Activated CD4-positive, alpha-beta T cell treated with anti-CD3 and anti-CD28 coated beads for 48 hours (primary cell): ENCODE measurements around the gene RIMS3.
A peak's percentile ranks its signal among the peaks of the same experiment; 100 is the strongest.

ENCODE experiments used
- DNase-seq: peaks from one replicate; pipeline ENCODE4 v3.0.0-alpha.2; 2020

RIMS3 gene

DNA sequence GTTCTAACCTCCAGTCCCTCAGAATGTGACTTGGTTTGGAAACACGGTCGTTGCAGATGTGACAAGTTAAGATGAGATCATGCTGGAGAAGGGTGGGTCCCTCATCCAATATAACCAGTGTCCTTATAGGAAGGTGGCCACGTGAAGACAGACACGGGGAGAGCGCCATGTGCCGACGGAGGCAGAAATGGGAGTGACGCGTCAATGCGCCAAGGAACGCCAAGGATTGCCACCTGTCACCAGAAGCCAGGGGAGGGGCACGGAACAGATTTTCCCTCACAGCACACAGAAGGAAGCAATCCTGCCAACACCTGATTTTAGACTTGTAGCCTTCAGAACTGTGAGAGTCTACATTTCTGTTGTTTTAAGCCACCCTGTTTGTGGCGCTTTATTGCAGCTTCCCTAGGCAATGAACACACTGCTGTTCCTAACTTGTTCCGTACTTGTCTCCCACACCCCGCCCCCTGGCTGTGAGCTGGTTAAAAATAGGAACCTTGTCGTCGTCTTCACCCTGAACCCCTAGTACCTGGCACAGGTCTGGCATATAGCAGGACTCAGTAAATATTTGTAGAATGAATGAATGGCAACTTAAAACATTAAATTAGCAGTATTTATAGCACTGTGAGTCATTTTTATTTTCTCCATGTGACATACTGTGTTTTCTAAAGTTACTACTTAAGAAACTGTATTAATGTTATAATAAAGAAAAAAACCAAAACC is 14.2 kb downstream of the RIMS3 start:
- DNase-seq: no peak

DNA sequence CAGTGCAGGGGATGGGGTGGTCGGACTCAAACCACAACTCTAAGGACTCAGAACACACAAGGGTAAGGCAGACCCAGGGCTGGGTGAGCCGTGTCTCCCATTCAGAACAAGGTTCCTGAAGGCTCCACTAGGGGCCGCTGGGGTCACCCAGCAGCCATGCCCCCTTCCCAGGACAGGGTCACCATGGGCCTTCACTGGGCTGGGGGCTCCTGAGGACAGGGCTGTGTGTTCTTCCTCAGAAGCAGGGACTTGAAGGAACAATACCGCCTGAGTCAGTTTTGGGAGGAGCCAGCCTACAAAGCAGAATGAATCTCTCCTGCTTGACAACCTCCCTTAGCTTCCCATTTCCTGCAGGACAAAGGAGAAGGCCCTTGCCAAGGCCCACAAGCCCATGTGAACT is 15.4 kb downstream of the RIMS3 start:
- DNase-seq: peak; percentile 37

DNA sequence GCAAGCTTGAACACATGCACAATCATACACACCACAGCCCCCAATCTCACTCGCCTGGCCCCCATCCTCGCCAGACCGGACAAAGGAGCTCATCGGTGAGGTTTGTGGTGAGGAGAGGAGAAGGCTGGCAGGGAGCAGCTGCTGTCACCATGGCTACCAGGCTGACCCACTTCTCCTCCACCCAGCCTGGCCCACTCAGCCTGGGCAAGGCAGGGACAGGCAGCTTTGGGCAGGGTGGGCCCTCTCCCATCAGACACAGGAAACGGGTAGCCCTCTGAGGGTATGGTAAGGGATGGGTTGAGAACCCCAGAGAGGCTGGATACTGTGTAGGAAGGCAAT is 15.9 kb downstream of the RIMS3 start:
- no peak for DNase-seq

DNA sequence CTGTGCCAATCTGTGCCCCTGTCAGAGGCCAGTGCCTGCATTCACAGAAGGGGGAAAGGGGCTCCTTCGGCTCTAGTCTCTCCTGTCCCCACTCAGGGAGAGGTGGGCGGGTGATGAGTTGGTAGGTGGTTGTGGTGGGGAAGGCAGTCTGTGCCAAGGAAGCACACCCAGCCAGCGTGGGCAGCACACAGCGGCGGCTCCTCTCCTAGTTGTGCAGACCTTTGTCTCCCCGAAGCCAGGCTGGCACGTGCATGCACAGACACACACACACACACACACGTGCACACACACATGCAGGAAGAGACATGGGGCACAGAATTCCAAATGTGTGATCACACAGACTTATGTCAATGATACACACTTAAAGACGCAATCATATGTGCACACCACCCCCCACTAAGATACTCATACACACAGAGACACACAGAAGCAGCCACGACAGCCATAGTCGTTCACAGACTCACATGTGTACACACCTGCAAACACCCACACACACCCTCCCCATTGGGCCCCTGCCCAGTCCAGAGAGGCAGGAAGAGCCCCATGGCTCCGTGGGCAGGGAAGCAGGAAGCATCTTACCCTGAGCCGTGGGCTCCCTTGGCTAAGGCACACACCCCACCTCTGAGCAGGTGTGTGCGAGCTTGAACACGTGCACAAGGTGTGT is 16.4 kb downstream of the RIMS3 start:
- DNase-seq: no peak

DNA sequence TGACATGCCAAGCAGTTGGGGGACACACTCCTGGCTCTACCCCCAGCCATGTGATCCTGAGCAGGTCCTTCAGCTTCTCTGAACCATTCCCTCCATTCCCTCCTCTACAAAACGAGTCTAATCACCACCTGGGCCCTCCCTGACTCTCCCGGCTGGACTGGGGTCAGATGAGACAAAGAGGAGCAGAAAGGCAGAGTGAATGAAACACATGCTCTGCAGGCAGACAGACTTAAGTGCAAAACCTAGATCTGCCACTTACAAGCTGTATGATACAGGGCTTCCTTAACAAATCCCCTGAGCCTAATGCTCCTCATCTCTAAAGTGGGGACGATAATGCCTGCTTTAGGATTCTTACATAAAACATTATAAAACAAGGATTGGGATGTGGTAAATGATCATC is 17.3 kb downstream of the RIMS3 start:
- DNase-seq: no peak

DNA sequence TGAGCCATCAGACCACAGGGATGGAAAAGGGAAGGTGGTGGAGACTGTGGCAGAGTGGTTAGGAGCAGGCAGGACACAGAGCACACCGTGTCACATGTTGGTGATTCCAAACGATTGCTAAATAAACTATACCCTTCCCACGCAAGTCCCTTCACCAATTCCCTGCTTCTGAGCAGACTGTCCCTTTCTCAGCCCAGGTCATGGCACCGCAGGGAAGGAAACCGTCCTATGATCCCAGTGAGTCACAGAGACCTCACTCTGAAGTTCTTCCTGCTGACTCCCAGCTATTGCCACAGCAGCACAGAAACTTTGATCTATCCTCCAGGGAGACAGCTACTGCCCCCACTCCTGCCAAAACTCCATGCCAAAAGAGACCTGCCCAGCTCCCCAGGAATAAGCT is 19.2 kb downstream of the RIMS3 start:
- no peak for DNase-seq

DNA sequence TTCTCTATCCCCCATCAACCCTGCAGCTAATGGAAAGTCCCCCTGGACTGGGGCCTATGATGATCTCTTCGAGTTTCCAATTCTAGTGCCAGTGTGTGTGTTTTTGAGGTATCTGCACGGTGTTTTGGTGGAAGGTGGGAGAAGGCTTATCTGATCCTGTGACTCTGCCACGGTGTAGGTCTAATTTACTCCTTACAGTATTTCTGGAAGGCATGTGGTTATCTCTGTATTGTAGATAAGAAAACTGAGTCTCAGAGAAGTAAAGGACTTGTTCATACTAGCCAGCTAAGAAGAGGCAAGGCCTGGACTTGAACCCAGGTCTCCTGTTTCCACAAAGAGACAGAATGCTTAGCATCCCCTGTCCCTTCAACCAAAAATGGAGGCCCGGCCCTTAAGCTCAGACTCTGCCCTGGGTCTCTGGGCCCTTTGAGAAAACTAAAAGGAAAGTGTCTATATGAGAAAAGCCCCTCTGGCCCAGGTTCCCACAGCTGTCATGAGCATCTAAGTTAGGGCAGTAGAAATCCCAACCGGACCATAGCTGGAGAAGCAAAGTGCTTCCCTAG is 20.3 kb downstream of the RIMS3 start:
- DNase-seq: no peak

DNA sequence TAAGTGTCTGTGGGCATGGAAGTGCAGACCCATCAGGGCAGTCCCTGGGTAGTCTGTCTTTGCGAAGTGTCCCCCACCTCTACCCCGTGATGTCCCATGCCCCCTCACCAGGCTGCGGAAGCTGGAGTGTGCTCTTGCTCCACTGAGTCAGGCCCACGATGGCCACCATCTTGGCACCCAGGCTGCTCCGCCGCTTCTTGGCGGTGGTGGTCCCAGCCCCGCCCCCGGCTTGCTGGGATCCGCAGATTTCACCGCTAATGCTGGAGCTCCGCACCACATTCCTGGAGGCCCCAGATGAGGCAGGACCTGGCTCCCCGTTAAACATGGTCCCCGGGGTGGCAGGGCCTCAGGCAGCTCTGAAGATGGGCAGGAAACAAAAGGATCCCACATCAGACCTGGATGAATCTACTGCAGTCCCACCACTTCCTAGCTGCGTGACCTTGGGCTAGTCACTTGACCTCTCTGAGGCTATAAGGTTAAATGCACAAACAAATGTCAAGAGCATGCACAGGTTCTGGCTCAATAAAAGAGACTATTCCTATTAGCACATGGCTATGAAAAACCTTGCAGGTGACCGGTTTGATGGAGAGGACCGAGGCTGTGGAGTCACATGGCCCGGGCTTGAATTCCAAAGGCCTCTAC is 23.8 kb downstream of the RIMS3 start:
- DNase-seq: no peak

DNA sequence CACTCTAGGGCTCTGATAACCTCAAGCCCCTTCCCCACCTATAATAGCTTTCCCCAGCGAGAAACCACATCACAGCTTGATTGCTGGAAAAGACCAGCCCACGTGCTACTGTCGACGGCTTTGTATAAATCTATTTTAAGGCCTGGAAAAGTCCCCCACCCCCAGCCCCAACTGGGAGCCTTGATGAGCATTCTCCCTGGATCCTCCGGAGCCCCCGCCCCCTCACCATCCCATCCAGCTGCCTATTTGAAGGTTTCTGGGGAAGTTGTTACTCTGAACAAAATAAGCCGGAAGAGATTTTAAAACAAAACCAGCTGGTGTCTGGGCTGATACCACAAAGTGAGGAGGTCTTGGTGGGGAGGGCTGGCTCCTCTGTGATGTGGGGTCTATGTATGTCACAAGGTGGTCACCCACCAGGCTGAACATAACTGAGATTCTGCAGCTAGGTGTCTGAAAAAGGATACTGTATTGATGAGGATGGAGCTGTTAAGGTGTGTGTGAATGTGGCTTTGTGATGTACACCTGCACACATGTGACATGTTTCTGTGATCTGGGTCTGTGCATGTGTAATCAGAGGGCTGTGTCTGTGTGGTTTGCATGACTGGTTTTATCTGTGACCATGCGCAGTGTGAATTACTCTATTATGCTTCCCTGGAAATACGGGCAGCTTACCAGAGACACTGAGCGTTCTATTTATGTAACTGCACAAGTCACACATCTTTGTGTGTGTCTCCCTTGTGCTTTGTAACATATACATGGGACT is 25.0 kb downstream of the RIMS3 start:
- DNase-seq: no peak

DNA sequence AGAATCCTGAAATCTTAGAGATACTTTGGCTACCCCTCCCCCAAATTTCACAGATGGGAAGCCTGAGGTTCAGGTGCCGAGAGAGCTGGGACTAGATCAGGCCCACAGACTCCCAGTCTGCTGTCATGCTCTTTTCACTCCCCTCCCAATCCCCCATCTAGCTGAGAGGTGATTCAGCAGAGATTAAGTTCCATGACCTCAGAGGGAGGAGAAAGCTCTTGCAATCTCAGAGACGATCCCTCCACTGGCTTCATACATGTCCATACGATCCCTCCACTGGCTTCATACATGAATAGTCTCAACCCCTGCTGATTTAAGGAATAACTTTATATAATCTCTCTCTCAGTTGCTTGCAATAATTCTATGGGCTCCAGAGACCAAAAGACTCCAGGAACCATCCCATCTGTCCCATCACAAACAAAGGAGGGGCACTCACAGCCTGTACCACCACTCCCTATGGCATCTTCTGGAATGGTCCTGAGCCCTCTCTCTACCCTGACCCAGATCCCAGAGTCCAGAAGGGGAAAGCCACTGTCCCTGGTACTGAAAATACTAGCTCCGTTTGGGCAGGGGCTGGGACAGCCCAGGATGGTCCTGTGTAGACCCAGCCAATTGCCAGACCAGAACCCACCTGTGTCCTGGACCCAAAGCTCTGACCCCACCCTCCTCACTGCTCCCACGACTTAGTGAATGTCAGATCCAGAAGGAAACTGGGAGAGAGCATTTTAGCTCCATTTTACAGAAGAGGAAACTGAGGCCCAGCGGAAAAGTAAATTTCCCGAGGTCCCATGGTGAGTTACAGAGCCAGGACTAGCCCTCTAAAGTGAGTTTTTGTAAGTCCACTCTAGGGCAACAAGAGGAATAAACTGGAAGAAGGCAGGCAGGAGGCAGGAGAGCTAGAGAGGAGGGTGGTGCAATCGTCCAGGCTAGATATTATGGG is 27.1 kb downstream of the RIMS3 start:
- DNase-seq: no peak

DNA sequence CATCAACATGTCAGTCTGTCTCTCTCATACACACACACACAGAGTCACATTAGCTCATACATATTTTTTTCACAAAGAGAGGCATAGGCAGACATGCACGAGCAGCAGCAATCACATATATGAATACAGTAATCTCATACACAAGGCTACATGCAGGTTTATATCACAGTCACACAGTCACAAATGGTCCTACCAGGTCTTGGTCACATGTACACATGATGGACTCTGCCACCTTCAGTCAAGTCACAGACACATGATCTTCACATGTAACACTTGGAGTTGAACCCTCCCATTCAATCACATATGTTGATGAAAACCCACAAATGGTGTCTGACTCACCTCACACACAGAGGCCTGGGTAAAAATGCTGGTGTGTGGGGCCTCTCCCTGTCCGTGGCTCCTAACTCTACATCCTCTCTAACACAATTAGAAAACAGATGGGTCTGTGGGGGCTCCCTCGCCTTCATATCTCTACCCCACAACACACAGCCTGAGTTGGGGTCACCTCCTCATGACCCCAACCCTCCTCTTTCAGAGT is 27.9 kb downstream of the RIMS3 start:
- no peak for DNase-seq

DNA sequence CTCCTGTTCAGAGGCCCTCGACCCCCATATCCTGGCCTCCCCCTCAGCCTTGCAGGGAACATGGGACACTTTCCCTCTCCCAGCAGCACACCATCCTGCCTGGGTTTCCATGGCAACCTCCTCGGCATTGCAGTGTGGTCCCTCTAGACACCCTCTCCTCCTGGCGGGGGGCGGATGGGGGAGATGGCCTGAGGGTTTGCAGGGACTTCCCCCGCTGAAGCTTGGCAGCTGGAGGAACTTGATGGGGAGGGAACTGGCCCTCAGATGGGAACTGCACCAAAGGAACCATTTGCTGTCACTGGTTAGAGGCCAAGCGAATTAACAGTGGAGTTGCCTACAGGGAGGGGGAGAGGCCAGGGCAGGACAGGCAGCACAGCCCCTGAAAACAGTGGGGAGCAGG is 28.7 kb downstream of the RIMS3 start:
- DNase-seq: no peak

DNA sequence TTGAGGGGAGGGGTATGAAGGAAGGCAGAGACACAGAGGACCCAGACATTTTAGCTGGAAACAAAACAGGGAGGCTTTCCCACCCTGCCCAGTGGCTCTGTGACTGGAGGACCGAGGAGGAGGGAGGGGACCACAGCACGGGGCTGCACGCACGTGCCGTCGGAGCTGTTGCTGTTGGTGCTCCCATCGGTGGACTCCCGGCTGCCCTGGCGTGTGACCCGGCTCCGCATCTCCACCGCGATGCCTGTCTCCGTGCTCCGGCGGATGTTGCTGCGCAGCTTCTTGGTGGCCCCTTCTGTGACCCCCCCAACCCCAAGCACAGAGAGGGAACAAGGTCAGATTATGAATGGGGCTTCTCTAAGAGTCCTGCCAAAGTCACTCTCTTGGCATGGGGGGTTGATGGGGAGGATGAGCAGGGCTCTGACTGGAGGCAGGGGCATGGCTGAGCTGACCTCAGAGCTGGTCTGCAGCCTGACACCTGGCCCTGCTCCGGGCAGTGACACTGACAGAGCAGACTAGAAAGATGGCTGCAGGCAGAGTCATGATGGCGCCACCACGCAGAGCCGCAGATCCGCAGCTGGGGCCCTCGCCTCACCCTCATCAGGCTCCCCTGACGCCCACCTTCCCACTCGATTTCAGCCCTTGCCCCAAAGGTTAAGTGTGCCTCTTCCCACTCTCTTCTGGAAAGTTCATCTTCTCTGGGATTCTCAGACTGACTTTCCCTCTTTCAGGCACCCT is 29.6 kb downstream of the RIMS3 start:
- no peak for DNase-seq

DNA sequence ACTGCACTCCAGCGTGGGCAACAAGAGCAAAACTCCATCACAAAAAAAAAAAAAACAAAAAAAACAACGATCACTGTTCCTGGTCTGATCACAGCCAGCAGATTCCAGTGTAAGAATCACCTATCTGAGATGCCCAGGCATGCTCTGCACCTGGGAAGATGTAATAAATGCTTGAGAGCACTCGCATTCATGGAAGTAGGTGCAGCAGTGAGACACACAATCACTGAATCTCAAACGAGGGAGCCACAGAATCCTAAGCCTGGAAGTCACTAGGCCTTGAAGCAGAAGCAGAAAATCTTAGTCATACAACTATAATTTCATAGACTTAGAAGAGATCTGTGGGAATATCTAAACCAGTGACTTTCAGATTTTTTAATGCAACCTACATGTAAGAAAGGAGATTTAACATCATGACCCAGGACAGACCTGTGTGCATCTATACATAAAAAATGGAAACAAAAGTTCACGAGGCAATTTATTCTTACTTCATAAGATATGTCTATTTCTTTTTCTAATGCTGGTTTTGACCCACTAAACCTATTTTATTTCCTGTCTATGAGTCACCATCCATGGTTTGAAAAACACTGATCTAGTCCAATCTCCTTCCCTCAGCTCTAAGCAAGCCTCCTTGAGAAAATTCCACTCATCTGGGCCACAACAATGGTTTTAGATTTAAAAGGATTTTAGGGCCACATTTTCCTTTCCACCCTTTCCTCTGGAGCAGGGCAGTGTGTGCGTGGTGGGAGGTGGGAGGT is 30.4 kb downstream of the RIMS3 start:
- no peak for DNase-seq

DNA sequence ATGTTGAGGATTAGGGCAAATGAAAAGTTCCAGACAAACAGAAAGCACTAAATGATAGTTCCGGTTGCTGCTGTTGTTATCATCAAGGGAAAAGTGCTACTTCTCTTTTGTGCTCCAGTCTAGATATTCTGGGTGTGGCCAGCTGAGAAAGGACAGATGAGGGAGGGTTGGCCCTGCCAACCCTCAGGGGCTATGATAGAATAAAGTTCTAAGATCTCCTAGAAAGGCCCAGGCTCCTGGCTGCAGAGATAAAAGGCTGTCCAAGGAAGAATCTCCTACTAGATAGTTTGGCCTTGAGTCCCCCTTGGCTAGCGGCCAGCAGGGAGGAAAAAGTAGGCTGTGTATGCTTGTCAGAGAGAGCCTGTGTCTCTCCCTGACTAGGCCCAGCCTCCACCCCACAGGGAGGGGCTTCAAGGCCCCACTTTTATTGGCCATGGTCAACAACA is 31.5 kb downstream of the RIMS3 start:
- DNase-seq: no peak

DNA sequence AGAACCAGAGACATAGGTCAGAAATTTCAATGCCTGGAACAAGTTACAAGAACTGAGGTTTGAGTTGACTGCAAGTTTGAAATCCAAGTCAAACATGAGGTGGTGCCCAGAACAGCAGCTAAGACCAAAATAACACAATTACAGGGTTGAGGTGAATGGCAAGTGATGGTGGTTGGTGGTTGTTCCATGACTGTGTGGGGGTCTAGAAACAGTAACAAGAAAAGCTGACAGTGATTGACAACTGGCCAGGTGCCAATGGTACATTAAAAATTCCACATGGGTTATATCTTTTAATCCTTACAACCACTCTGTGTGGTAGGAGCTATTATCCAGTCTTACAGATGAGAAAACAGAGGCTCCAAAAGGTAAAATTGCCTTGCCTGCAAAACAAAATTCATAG is 32.0 kb downstream of the RIMS3 start:
- DNase-seq: no peak

DNA sequence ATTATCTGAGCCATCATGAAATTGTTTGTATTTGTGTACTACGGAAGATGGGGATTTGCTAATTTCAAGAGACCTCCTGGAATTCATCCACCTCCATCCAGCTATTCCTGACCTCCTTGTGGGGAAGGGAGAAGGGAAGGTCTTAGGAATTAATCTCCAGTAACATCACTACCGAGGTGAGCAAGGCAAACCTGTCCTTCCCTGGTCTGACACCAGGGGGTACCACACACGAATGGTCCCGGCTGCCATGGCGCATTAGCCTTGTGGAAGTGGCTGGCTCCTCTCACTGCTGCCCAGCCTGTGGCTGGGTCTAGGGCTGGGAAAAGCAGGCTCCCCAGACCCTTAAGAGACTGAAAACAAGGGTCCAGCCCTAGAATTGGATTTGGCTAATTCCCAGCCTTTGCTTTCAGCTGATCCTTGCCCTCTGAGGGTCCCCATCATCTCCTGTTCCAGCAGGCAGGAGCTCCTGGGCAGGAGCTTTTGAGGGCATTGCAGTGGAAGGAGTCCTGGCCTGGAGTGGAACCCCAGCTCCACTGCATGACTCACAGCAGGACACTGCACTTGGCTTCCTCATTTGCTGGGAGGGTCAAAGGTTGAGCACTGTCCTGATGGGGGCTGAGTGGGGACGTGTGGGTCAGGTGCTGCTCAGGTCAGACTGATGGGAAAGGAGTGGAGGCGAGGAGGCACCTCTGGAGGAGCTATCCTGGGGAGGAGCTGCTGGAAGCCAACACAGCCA is 34.8 kb downstream of the RIMS3 start:
- peak; percentile 63 for DNase-seq

DNA sequence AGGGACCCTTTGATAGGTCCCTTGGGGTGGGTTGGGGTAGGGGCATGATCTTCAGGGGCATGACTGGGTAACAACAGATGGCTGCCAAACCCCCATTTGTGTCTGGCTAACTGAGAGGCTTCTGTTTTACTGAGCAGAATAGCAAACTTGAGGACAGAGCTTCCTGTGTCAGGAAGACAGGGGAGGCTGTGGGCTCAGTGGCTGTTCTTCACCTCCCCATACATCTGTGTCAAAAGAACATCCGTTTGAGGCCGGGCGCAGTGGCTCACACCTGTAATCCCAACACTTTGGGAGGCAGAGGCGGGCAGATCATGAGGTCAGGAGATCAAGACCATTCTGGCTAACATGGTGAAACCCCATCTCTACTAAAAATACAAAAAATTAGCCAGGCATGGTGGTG is 35.9 kb downstream of the RIMS3 start:
- DNase-seq: peak; percentile 12

DNA sequence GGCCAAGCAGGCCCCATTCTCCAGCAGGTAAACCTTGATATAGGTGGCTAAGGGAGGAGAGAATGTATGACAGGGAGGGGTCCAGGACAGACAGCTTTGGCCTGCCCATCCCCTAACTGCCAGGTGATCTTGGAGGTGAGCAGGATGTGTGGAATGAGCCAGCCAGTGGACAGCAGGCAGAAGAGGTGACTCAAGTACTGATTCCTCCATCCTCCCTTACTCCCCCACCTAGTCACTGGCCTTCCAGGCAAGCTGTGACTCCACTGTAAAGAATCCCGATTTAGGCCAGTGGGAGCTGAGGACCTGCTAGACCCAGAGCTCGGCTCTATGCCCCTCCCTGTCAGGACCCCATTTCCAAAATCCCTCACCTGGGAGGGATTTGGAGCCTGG is 36.6 kb downstream of the RIMS3 start:
- DNase-seq: no peak
